Duodenal mucosa (tissue), 2 donors: ENCODE measurements around the gene B3GALNT2.

ENCODE experiments used
- H3K27ac ChIP-seq: one replicate; pipeline ENCODE4 v1.7.0; 2013; ENCODE audit warnings: low read depth, low read length
- H3K27me3 ChIP-seq, 2 donors: one replicate each; pipeline ENCODE4 v1.7.0; 2013; ENCODE audit warnings: low read length in 2 of 2, control low read depth in 1 of 2; ENCODE audit not compliant: insufficient read depth in 2 of 2, control insufficient read depth in 1 of 2
- H3K36me3 ChIP-seq, 2 donors: one replicate each; pipeline ENCODE4 v1.7.0; 2013; ENCODE audit warnings: low read length in 2 of 2, control low read depth in 1 of 2; ENCODE audit not compliant: insufficient read depth in 2 of 2, control insufficient read depth in 1 of 2
- H3K4me1 ChIP-seq, 2 donors: one replicate each; pipeline ENCODE4 v1.7.0; 2013; ENCODE audit warnings: low read length in 2 of 2, control low read depth in 1 of 2; ENCODE audit not compliant: insufficient read depth in 2 of 2, control insufficient read depth in 1 of 2
- H3K4me3 ChIP-seq, 2 donors: one replicate each; pipeline ENCODE4 v1.7.0; 2013; ENCODE audit warnings: low read length in 2 of 2, low read depth in 1 of 2
- H3K9ac ChIP-seq, 2 donors: one replicate each; pipeline ENCODE4 v1.7.0; 2013; ENCODE audit warnings: low read length in 2 of 2, low read depth in 1 of 2
- H3K9me3 ChIP-seq, 2 donors: one replicate each; pipeline ENCODE4 v1.7.0; 2013; ENCODE audit warnings: low read length in 2 of 2, control low read depth in 1 of 2; ENCODE audit not compliant: control insufficient read depth in 1 of 2

Gene B3GALNT2

DNA sequence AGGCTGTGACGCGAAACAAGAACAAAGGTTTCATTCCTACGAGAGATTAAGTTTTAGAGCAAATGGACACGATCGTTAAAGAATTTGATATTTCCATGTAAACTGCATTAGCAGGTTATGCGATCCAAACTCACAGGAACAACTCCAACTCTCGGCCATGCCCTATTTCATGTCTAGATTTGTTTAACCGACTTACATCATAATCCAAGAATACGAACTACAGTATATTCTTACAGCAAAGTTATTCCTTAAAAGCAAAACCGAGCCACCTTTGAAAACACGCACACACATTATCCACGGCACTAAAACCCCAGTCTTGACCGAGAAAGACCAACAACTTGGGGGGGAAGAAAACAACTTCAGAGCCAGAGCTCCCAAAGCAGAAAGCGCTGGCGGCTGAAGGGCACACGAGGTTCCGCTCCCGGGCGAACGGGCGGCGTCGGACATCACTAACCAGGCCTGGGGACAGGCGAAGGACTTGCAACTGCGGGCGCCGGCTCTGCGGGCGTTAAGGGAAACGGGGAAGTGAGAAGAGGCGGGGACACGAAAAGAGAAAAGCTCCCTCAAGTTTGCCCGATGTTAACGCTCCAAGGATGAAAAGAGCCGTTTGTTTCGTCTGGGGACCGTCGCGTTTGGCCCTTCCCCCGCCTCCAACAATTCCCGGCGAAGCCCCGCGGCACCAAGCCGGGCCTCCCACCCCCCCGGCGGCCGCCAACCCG lies 690 bp downstream of the B3GALNT2 start:
- H3K9ac ChIP-seq, result peak overlapping the region; percentile 29 to 81
- peak overlapping the region; percentile 63 to 96 for H3K4me3 ChIP-seq
- H3K9me3 ChIP-seq, result no peaks in the 10 kb centered on the region
- no peaks in the 10 kb centered on the region for H3K36me3 ChIP-seq
- peak overlapping the region; percentile 90 for H3K27ac ChIP-seq
- H3K27me3 ChIP-seq, result no peaks in the 10 kb centered on the region
- peaks cover 9 to 19% of the 10 kb centered on the region in 2 donors for H3K4me1 ChIP-seq

DNA sequence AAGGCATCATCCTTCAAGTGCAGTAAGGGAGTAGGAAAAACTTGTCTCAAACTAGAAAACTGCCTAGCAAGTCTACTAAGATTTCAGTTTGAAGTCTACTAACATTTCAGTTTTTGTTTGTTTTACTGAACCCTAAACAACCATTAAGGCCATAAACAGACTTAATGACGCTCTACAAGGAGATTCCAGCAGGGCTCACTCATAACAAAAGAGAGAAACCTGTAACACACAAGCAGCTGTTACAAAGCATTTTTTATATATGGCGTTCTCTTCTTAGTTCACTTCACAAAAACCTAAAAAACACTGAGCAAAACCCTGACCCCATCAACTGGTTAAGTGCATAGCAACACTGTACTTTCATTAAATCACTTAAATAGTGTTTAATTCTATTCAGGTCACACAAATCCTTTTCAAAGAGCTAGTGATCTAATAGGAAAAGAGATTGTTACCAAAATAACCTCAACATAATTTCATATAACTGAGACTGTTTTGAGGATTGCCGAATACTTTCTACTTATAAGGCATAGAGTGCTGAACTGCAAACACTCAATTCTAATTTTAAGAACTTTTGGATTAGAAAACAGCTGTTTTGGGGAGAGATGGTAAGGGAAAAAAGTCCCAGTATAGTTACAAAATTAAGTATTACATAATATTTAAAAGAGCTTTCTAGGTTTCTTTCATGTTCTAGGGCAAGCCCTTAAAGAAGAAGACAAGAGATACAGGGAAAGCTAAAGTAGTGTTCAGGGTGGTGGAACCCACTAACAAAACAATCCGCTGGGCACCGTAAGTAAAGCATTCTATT lies 1.4 kb downstream of the B3GALNT2 start:
- H3K27ac ChIP-seq, result peak overlapping the region; percentile 90
- H3K27me3 ChIP-seq, result no peaks in the 10 kb centered on the region
- peaks cover 9 to 19% of the 10 kb centered on the region in 2 donors for H3K4me1 ChIP-seq
- peak overlapping the region; percentile 29 to 81 for H3K9ac ChIP-seq
- H3K9me3 ChIP-seq, result no peaks in the 10 kb centered on the region
- no peaks in the 10 kb centered on the region for H3K36me3 ChIP-seq
- peak overlapping the region; percentile 63 to 96 for H3K4me3 ChIP-seq

DNA sequence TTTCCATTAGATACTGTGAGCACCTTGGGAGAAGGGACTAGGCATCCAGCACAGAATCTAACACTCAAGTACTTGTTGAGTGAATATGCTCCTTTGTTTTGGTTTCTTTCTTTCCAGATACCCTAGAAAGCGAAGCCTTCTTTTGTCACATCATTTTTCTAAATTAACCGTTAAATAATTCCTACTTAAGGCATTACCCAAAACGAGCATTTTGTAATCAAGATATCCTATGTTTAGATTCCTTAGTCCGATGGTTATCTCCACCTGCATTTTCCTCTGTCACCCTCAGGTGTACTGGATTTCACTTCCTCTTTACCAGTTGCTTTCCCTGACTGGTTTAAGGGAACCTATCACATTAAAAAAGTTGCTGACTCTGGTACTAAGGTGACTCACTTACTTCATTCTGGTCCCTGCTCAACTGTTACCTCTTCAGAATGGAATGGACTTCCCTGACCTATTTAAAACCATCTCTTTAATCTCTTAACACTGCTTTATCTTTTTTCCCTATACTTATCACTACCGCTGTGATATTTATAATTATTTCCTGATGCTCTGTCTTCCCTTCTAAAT lies 3.2 kb downstream of the B3GALNT2 start:
- Histone ChIP-seq H3K9ac (no peak overlapping the region), H3K4me3 (no peak overlapping the region), H3K9me3 (no peaks in the 10 kb centered on the region), H3K27ac (no peak overlapping the region), H3K4me1 (peaks cover 9 to 19% of the 10 kb centered on the region in 2 donors), H3K27me3 (no peaks in the 10 kb centered on the region), H3K36me3 (no peaks in the 10 kb centered on the region)

DNA sequence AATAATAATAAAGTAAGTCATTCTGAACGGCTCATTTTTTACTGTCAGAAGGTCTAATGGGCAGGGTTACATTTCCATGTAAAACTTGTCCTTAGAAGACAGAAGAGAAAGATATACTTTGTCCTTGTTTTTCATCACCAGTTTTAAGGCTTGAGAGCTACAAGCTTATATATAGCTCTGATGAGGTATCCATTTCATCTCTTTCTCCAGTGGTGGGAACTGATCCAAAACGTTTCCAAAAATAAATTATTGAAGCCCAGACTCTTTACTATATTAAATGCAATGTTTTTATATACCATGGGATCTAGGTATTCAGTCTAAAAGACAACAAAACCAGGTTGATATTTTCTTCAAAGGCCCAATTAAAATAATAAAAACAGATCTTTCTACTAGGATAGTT lies 8.7 kb downstream of the B3GALNT2 start:
- H3K27ac ChIP-seq, result no peak overlapping the region
- H3K9ac ChIP-seq, result no peak overlapping the region
- H3K27me3 ChIP-seq, result no peaks in the 10 kb centered on the region
- H3K4me3 ChIP-seq, result no peak overlapping the region
- peaks cover 0 to 1% of the 10 kb centered on the region in 2 donors for H3K4me1 ChIP-seq
- no peaks in the 10 kb centered on the region for H3K9me3 ChIP-seq
- peaks cover 11 to 28% of the 10 kb centered on the region in 2 donors for H3K36me3 ChIP-seq

DNA sequence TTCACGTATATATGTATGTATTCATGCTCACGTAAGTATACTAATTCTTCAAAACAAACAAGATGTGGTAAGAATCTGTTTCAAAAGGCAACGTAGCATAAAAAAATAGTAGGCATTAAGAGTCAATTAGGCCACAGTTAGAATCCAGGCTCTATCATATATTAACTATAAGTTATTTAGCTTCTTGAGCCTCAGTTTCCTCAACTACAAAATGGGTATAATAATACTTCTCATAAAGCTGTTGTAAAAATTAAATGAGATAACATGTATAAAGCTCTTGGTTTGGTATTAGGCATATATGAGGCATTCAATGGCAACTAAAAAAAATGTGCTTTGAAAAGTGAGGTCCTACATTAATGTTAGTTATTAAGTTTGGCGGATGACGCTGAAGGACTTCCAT lies 9.2 kb downstream of the B3GALNT2 start:
- H3K4me3 ChIP-seq, result no peak overlapping the region
- no peaks in the 10 kb centered on the region for H3K27me3 ChIP-seq
- no peak overlapping the region for H3K27ac ChIP-seq
- H3K9ac ChIP-seq, result no peak overlapping the region
- H3K36me3 ChIP-seq, result peaks cover 11 to 28% of the 10 kb centered on the region in 2 donors
- H3K9me3 ChIP-seq, result no peaks in the 10 kb centered on the region
- H3K4me1 ChIP-seq, result no peaks in the 10 kb centered on the region

DNA sequence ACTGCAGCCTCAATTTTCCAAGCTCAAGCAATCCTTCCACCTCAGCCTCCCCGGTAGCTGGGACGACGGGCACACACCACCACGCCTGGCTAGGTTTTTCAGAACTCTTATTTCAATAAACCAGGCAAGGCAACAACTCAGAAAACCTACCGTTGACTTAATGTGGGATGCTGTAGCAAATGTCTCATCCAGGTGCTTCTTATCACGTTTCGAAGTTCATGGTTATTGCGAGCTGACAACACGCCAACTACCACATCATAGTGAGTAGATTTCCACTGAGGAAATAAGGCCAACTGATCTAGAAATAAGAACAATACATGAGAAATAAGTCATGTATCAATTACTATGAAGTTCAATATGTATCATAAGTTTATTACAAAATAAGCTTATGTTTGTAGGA lies 9.7 kb downstream of the B3GALNT2 start:
- no peak overlapping the region for H3K27ac ChIP-seq
- H3K9ac ChIP-seq, result no peak overlapping the region
- no peaks in the 10 kb centered on the region for H3K27me3 ChIP-seq
- no peak overlapping the region for H3K4me3 ChIP-seq
- no peaks in the 10 kb centered on the region for H3K9me3 ChIP-seq
- no peaks in the 10 kb centered on the region for H3K4me1 ChIP-seq
- peaks cover 11 to 28% of the 10 kb centered on the region in 2 donors for H3K36me3 ChIP-seq

DNA sequence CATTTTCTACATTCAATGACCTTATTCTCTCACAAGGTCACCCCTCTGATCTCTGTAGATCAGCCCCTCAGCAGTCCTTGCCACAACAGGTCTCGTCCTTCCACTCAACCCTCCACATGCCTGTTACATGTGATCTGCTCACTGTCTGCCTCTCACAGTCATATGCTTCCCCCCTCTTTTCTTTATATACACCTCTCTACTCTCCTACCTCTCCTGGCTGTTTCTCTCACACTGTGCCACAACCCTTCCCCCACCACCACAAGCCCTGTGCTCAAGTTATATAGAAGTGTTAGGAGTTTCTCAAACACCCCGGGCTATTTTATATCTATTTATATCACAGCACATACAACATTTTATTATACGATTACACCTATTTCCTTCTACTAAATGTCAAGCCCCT lies 12.6 kb downstream of the B3GALNT2 start:
- H3K27me3 ChIP-seq, result no peaks in the 10 kb centered on the region
- peaks cover 11 to 35% of the 10 kb centered on the region in 2 donors for H3K36me3 ChIP-seq
- H3K27ac ChIP-seq, result no peak overlapping the region
- H3K4me3 ChIP-seq, result no peak overlapping the region
- H3K4me1 ChIP-seq, result no peaks in the 10 kb centered on the region
- no peaks in the 10 kb centered on the region for H3K9me3 ChIP-seq
- no peak overlapping the region for H3K9ac ChIP-seq

DNA sequence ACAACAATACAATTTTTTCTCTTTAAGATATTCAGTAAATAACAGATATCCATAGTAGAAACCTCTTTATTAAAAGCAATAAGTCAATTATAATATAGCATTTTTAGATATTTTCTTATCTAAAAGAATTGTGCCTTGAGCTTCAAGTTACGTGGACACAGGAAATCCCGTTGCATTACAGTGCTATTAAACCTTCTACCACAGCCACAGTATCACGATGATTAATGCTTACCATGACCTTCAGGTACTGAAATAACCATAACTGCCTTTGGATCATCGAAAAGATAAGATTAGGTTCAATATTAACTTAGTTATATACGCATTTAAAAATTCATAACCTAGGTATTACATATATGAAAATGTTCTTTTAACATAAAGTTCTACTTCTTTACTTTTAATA lies 17.9 kb downstream of the B3GALNT2 start:
- Histone ChIP-seq H3K9ac (no peak overlapping the region), H3K27me3 (no peaks in the 10 kb centered on the region), H3K4me3 (no peak overlapping the region), H3K27ac (no peak overlapping the region), H3K4me1 (no peaks in the 10 kb centered on the region), H3K36me3 (peaks cover 2 to 31% of the 10 kb centered on the region in 2 donors), H3K9me3 (no peaks in the 10 kb centered on the region)

DNA sequence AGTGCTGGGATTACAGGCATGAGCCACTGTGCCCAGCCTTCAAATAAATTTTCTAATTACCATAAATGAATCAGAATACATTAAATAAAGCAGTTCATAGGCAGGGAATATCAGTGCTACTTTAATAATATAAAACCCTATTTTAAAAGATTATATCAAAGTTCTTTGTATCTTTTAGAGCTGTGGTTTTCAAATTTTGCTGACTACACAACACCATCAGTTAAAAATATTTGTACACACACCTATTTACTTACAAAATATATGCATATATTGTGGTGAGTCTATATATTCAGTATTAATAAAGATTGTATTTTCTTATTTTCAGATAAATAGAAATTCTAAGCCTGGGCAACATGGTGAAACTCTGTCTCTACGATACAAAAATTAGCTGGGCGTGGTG lies 18.7 kb downstream of the B3GALNT2 start:
- H3K36me3 ChIP-seq, result peaks cover 2 to 34% of the 10 kb centered on the region in 2 donors

DNA sequence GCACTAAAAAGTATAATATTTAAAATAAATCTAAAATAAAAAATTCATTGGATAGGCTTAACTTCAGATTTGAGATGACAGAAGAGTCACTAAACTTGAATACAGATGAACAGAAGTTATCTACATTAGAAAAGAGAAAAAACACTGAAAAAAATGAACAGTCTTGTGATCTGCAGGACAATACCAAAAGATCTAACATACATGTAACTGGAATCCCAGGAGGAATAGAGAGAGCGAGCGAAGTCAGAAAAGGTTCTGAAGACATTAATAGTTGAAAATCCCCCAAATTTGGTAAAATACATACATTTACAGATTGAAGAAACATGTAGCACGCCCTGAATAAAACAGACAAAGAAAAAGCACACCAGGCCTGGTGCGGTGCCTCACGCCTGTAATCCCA lies 21.2 kb downstream of the B3GALNT2 start:
- H3K4me3 ChIP-seq, result no peak overlapping the region
- peaks cover 15 to 42% of the 10 kb centered on the region in 2 donors for H3K36me3 ChIP-seq
- H3K9me3 ChIP-seq, result no peaks in the 10 kb centered on the region
- H3K9ac ChIP-seq, result no peak overlapping the region
- no peaks in the 10 kb centered on the region for H3K4me1 ChIP-seq
- no peaks in the 10 kb centered on the region for H3K27me3 ChIP-seq
- no peak overlapping the region for H3K27ac ChIP-seq

More for the DNA sequence above, 18.7 kb downstream of the B3GALNT2 start:
- no peaks in the 10 kb centered on the region for H3K9me3 ChIP-seq
- H3K27me3 ChIP-seq, result no peaks in the 10 kb centered on the region
- H3K27ac ChIP-seq, result no peak overlapping the region
- no peaks in the 10 kb centered on the region for H3K4me1 ChIP-seq
- no peak overlapping the region for H3K9ac ChIP-seq
- no peak overlapping the region for H3K4me3 ChIP-seq
